NCI-H2196 treated with DMSO at 0.1 percent for 48 hours (cell line): ENCODE results near the gene HERC2.
"Not testable (repeated sequence)": the region's sequence is repeated elsewhere in the genome, so short reads cannot be mapped to it uniquely, and the experiment has no call there.

ENCODE experiments used
- DNase-seq: peaks from one replicate; lab custom pipeline; 2025; ENCODE audit not compliant: unreplicated experiment; lab: John Stamatoyannopoulos, UW

Gene HERC2

GRCh38 chr15:28286031-28286430 is 35.9 kb downstream of the HERC2 start:
- no peak for DNase-seq

DNA sequence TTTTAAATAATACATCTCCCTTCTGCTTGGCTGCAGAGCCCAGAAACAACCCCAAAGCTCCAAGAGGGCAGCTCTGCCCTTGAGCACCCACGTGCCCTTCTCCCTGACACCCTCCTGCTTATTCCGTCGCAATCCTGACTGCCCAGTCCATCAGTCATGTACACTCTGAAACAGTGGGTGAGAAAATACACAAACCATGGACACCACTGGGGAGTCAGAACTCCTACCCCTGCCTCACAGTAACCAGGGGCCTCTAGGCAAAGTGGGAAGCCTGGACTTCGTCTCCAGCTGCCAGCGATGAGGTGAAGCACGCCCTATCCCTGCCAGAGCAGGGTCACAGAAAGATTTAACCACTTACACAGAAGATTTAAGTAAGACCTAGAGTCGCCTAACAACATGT is 40.1 kb downstream of the HERC2 start:
- DNase-seq = no peak

DNA sequence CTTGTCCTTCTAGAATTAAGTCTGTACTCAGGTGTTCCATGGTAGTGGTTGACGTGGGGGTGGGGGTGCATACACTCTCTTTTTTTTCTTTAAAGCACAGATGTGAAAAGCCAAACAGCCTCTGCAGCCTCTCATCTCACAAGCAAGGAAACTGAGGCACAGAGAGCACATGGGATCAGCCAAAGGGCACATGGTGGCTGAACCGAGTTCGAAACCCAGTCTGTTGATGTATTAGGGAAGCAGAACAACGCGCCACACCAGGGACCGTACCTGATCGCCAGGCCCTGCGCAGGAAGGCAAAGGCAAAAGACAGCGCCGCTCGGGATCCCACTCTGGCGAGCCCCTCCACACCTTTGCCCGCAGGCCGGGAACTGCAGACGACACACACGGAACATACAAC is 47.3 kb downstream of the HERC2 start:
- no peak for DNase-seq

DNA sequence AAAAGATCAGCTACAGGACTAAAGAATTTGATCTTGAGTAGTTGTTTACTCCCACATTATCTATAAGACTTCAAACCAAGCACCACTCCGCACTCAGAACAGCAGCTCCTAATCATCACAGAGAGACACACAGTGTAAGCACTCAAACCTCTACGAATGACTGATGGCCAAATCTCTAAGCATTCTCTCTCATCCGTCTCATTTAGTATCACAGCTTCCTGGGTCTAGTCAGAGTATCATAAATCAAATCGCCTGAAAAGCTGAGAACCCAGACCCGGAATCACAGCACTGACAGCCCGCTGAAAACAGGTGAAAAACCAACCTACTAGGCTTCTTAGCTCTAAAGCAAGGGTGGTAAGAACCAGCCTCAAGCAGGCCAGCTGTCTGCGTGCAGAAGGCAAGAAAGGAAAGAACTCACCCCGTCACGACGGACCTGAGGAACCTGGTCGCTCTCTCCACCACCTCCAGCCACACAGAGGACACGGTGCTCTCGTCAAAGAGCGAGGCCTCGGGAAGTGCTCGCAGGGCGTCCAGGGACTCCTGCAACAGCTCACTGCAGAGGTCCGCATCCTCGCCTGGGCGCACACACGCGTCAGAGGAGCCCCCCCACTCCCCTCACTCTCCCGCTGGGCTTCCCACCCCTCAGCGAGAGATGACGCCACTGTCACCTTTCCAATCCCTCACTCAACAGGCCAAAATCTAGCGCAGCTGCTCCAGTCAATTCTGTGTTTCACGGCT is 47.9 kb downstream of the HERC2 start:
- no peak for DNase-seq

- no peak for DNase-seq
Measured at GRCh38 chr15:28273468-28273867, 48.5 kb downstream of the HERC2 start.

DNA sequence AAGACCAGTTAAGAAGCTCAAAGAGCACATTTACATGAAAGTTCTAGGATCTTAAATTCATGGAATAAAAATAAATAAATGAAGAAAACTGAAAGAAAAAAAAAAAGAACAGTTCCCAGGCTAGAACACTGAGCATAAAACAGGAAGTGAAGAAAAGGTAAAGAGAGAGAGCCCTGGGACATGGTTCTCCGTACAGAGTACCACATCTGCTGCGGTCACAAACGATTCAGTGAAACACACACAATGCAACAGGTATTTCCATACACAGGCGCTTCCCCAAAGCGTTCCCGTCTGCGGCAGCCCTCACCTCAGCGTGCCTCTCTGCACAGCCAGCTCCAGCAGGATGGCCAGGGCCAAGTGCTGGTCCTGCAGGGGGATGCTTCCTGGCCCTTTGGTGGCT is 49.4 kb downstream of the HERC2 start:
- DNase-seq = no peak

- no peak for DNase-seq
Measured at GRCh38 chr15:28271697-28272260, 50.2 kb downstream of the HERC2 start.

- no peak for DNase-seq
Measured at GRCh38 chr15:28269097-28269496, 52.9 kb downstream of the HERC2 start.

DNA sequence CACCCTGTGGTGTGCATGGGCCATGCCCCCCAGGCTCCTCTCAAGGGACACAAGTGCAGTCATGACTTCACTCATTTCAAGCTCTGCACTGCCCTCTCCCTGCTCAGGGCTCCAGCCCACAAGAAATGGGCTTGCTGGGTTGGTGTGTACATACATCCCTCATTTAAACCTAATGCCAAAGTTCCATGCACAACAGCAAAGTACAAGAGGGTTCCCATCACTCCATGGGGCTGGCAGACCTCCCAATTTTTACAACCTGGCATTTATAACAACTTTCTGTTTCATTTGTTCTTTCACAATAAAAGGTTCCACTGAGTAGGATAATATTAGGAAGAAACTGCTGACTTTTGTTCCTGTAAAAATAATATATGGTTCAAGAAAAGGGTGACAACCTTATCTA is 54.3 kb downstream of the HERC2 start:
- DNase-seq = no peak

- DNase-seq = no peak
Measured at GRCh38 chr15:28265334-28266019, 56.5 kb downstream of the HERC2 start.

DNA sequence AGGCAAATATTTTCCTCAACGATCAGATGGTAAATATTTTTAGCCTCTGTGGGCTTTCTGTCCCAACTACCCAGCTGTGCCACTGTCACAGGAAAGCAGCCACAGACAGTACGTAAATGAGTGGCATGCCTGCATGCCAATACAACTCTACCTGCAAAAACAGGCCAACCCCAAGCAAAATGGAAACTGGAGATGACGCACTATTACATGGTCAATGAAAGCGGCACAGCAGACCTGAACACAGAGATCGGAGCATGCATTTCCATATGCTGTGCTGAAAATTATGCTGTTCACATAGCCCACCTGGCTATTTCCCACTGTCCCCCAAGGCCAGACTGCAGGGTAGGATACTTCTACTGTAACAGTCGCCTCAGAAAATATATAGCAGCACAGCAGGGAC is 57.8 kb downstream of the HERC2 start:
- no peak for DNase-seq

DNA sequence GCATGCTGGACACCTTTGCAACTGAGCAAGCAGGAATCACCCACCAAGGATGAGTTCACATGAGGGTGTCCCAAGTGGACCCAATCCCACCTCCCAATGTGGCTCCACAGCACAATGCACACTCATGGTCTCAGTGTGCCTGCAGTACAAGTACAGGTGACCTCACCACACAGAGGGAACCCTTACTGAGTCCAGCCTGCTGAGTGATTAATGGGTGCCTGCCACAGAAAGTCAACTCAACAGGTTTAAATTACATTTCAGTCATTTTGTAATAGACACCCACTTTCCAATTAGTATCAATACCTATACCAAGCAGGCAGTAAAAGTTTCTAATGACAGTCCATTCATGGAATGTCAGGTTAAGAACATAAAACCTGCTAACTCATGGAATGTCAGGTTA is 59.5 kb downstream of the HERC2 start:
- DNase-seq = no peak

- DNase-seq = no peak
Measured at GRCh38 chr15:28260722-28261121, 61.3 kb downstream of the HERC2 start.

DNA sequence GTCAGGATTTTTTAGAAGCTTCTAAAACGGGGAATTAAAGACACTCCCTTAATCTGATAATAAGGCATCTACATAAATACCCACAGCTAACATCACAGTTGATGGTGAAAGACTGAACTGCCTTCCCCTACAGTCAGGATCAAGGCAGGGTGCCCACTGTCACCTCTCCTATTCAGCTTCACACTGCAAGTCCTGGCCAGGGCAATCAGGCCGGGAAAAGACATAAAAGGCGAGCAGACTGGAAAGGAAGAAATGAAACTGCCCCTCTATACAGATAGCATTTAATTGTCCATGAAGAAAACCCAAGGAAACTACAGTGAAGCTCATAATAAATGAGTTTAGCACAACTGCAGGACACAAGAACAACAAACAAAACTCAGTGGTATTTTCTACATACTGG is 61.7 kb downstream of the HERC2 start:
- no peak for DNase-seq

- DNase-seq = no peak
Measured at GRCh38 chr15:28255965-28256364, 66.0 kb downstream of the HERC2 start.

- DNase-seq = no peak
Measured at GRCh38 chr15:28252831-28253230, 69.1 kb downstream of the HERC2 start.

DNA sequence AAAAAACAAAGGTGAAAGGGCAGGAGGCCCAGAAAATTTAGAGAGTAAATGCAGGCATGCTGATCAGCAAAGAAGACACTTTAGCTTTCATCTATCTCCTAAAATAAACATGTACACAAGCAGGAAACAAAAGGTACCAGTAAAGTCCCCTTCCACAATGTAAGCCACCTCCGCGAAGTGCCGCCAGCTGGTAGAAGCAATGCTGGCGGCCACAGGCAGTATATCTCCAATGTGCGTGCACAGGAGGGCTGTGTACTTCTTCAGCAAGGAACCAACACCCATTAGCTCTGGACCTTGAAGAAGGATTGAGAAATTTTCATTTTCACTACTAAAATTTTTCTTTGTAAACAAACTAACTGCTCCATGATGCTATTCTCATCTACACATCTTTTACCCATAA is 75.4 kb downstream of the HERC2 start:
- no peak for DNase-seq

DNA sequence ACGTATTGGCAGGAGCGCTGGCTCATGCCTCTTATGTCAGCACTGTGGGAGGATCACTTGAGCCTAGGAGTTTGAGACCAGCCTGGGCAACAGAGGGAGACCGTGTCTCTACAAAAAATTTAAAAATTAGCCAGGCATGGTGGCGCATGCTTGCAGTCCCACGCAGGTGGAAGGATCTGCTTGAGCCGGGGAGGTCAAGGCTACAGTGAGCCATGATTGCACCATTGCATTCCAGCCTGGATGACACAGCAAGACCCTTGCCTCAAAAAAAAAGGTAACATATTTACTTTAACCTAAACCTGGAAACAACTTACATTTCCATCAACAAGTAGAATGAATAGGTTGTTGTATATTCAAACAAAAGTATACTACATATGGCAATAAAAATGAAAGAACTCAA is 78.1 kb downstream of the HERC2 start:
- no peak for DNase-seq

GRCh38 chr15:28243399-28243798 is 78.6 kb downstream of the HERC2 start:
- no peak for DNase-seq

GRCh38 chr15:28238296-28238695 is 83.7 kb downstream of the HERC2 start:
- DNase-seq = not testable (repeated sequence)

DNA sequence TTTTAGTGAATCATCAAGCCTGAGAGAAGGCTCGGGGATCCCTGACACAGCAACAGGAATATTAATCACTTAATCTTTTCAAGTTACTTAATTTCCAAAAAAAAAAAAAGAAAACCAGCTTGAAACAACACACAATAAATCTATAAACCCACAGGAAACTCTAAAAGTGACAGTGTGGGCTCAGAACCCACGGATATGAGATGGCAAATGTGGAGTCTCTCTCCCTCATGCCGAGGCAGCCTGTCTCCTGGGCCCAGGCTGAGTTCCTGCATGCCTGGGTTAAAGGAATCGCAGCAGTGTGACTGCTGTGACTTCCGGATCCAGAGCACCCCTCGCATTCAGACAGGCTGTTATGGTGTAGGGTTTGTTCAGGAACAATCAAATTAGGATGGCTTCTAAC is 90.2 kb downstream of the HERC2 start:
- not testable (repeated sequence) for DNase-seq

DNA sequence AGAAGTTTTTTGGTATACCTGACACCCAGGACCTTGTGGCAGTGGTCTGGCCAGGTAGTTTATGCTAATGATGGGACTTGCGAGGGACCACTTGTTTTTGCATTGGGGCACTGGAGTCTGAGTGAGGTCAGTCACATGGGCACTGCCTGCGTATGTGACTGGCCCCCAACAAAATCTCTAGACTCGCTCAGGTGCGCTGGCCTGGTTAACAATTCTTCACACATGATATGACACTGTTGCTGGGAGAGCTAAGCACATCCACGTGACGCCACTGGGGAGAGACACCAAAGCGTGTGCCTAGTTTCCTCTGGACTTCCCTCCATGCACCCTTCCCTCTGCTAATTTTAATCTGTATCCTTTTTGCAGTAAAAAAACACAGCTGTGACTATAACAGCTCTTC is 90.6 kb downstream of the HERC2 start:
- DNase-seq = not testable (repeated sequence)
